Motor neuron (in vitro differentiated cells): ENCODE results near the gene IFNW1. TPM values are rescaled to one million over a fixed set of nuclear protein-coding genes. Genes with fewer than 3 reads are reported as not detected.
"Not testable (repeated sequence)": the region's sequence is repeated elsewhere in the genome, so short reads cannot be mapped to it uniquely, and the experiment has no call there.

ENCODE experiments used
- ATAC-seq, 8 experiments: fragments of 200-7000 bp; cut with Tn5 transposase; replicated peaks in 6 of 8; 2 replicates each; pipeline ENCODE4 v1.8.0; 2021; ENCODE audit warnings: mild to moderate bottlenecking in 8 of 8, moderate library complexity in 8 of 8
- H3K27ac ChIP-seq, 2 donors: fragments of 250-450 bp; sonication (Bioruptor Pico); 2 replicates each; pipeline ENCODE4 v1.9.0; 2021; ENCODE audit warnings: antibody characterized with exemption in 2 of 2, mild to moderate bottlenecking in 2 of 2, moderate library complexity in 1 of 2
- H3K4me1 ChIP-seq, 2 donors: fragments of 250-450 bp; sonication (Bioruptor Pico); replicated peaks in 1 of 2; 2 replicates each; pipeline ENCODE4 v1.6.1; 2021; ENCODE audit warnings: antibody characterized with exemption in 2 of 2, mild to moderate bottlenecking in 2 of 2, moderate library complexity in 1 of 2
- H3K4me3 ChIP-seq, 5 donors: fragments of 250-450 bp; sonication (Bioruptor Pico); 2 replicates each; pipeline ENCODE4 v1.9.0; 2021; ENCODE audit warnings: antibody characterized with exemption in 5 of 5, mild to moderate bottlenecking in 5 of 5, moderate library complexity in 4 of 5
- WGBS, 10 experiments: fragments of 450-650 bp; shearing (Covaris generic); methylation state at CpG; one replicate each; pipeline ENCODE4 v1.0.0; 2022; 5-methylcytosine and 5-hydroxymethylcytosine counted together
- in situ Hi-C, 9 experiments: fragments of 400-800 bp; cut with MboI; loops; one replicate each; pipeline ENCODE4 v1.15.0; 2021; ENCODE audit warnings: low sequenced_read_pairs in 9 of 9, low pct_unique_long_range_greater_than_20kb in 2 of 9; ENCODE audit not compliant: unreplicated experiment in 9 of 9
- total RNA-seq, 8 experiments: library from RNA; unstranded; fragments of 300-600 nt; gene quantifications; 2 replicates each; pipeline versions ENCODE4 v1.2.3 to v1.2.4, GENCODE V29; 2022

The IFNW1 gene
- total RNA-seq, 8 experiments from 2014 or later, result 0.05 to 0.29 (median 0.13) TPM; not detected in 5

DNA sequence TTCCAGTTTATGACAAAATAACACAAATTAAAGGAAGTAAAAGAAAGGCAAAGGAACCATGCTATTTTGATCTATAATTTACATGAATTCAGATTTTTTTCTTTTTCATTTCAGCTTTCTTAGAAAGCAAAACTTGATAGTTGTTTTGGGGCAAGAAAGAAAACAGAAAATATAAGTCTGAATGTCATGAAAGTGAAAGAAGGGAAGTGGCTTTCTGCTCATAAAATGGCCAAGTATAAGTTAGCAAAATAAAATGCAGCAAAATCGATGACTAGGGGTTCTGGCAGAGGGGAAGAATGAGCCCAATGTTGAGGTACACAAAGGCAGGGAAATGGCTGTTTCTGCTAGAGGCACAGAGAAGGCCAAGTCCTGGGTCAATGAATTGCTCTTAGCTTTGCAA is 3.0 kb upstream of the IFNW1 start:
- WGBS, 10 experiments, result 0 to 83% (median 63%) methylated on average over 1 of the region's 1 CpG; no CpG with 5 or more reads in 1 of the 10 experiments
- H3K4me3 ChIP-seq, result no peak overlapping the region
- in situ Hi-C loops, result no loop called here

DNA sequence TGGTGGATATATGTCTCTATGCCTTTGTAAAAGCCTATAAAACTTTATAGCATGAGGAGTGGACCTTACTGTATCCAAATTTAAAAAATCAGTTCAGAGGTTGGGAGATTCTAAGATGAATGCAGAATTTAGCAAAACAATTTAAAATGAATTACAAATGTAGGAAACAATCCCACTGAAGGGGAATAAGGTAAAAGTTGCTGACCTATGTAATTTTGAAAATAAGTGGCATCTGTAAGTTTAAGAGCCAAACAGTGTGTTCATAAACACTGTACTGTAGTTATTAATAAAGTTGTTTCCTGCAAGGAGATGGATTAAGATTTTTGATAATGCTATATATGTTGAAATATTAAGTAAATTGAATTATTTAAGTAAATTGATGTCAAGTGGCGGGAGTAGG is 4.6 kb downstream of the IFNW1 start:
- WGBS, 10 experiments, result 0 to 92% (median 50%) methylated on average over 1 of the region's 1 CpG; no CpG with 5 or more reads in 1 of the 10 experiments
- Histone ChIP-seq H3K4me3 (no peak overlapping the region), H3K4me1 (no peaks in the 10 kb centered on the region), H3K27ac (no peak overlapping the region)
- in situ Hi-C loops, result no loop called here
- no peak for ATAC-seq

More for the DNA sequence above, 3.0 kb upstream of the IFNW1 start:
- no peak overlapping the region for H3K27ac ChIP-seq
- ATAC-seq, result no peak
- H3K4me1 ChIP-seq, result no peaks in the 10 kb centered on the region

DNA sequence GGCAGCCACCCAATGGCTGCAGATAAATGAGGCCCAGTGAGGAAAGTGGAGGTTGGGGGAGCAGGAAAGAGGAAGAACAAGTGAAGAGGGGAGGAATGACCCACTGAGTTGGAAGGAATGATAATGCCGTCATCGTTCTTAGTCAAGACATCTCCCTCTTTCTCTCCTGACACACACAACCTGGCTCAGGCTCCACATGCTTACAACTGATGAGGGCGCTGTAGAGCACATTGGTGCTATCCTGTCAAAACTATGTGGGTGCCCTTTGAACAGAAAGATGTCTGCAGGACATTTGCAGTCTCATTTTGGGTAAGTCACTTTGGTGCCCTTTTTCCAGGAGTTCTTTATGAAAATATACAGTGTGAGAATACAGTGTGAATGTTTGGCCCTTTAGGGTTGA is 5.9 kb downstream of the IFNW1 start:
- Histone ChIP-seq H3K4me1 (no peaks in the 10 kb centered on the region), H3K4me3 (no peak overlapping the region), H3K27ac (no peak overlapping the region)
- in situ Hi-C loops, result no loop called here
- WGBS, 10 experiments, result 0 to 100% (median 71%) methylated on average over 1 to 3 of the region's 3 CpGs; no CpG with 5 or more reads in 4 of the 10 experiments
- no peak for ATAC-seq

DNA sequence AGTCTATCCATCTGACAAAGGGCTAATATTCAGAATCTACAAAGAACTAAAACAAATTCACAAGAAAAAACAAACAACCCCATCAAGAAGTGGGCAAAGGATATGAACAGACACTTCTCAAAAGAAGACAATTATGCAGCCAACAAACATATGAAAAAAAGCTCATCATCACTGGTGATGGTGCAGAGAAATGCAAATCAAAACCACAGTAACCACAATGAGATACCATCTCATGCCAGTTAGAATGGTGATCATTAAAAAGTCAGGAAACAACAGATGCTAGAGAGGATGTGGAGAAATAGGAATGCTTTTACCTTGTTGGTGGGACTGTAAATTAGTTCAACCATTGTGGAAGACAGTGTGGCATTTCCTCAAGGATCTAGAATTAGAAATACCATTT is 13.4 kb downstream of the IFNW1 start:
- H3K27ac ChIP-seq, in situ Hi-C loops: not testable (repeated sequence)

DNA sequence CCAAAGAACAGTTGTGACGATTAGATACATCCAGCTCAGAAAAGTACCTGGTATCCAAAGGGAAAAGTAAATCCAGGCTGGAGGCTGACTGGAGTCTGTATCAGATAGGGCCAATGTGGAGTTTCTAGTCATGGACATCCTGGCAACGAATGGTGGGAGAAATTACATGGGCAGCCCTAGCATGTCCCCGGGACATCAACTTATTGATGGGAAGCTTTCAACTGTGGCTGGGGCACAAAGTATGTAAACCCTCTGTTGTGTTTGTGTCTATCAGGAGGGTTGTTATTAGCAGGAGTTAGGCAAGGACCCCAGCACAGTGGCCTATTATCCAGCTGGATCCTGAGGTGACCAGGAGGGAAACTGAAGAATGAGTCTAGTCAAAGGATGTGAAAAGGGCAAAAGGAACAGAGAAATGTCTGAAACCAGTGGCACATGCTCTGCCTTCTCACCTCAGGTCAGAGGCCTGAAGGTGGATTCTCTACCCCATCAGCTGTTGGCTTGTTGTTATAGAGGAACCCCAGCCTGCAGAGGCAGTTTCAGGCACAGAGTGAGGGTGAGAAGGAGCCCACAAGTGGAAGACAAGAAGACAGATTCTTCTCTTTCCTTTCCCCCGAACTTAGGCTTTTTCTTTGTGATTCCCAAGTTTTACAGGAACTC is 19.9 kb downstream of the IFNW1 start:
- Histone ChIP-seq H3K4me1 (no peaks in the 10 kb centered on the region), H3K4me3 (no peak overlapping the region), H3K27ac (no peak overlapping the region)
- in situ Hi-C loops, result loop anchor here in 4 of 9 experiments (25.0 kb wide), 3 partner anchors 234 to 1184 kb away; no protein-coding TSS in a partner anchor
- 30 to 100% (median 62%) methylated on average over 1 to 4 of the region's 4 CpGs; no CpG with 5 or more reads in 1 of the 10 experiments for WGBS, 10 experiments
- no peak for ATAC-seq

More for the DNA sequence above, 13.4 kb downstream of the IFNW1 start:
- H3K4me3 ChIP-seq, H3K4me1 ChIP-seq, ATAC-seq: not testable (repeated sequence)

DNA sequence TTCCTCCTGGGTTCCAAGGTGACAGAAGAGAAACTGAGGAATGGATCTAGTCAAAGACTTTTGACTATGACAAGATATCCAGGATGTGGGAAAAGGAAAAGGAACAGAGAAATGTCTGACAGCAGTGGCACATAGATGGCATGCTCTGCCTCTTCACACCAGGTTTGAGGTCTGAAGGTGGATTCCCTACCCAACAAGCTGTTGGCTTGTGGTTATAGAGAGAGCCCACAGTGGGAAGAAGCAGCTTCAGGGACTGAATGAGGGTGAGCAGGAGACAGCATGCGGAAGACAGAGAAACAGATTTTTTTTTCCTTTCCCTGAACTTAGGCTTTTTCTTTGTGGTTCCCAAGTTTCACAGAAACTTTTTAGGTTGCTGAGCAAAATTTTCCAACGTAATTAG is 20.6 kb downstream of the IFNW1 start:
- in situ Hi-C loops, result loop anchor here in 4 of 9 experiments (25.0 kb wide), 3 partner anchors 234 to 1184 kb away; no protein-coding TSS in a partner anchor

DNA sequence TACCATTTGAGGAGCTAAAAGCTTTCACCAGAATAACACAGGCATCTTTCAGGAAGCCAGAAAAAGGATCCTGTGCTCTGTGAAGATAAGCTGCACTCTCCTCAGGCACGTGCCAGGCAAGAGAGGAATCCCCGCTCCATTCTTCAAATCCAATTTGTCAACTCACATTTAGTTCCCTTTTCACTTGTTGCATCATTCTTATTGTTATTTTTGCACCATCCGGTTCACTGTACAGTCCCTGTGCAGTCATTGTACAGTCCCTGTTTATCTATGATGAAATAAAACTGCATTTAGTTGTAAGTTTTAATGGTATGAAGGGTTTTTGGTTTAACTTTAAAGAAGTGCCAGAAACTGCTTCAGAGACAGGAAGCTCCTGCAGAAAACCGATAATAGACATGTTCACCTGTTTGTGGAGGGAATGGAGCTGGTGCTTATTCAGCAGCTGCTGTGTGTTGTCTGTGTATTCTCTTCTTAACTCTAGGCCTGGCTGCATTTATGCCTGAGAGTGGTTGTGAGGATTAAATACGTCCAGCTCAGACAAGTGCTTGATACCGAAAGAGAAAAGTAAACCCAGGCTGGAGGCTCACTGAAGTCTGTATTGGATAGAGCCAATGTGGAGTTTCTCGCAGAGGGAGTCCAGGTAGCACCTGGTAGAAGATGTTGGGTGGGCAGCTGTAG is 22.4 kb downstream of the IFNW1 start:
- Histone ChIP-seq H3K4me3 (no peak overlapping the region), H3K27ac (no peak overlapping the region), H3K4me1 (no peaks in the 10 kb centered on the region)
- WGBS, 10 experiments, result 14 to 100% (median 87%) methylated on average over 1 to 5 of the region's 7 CpGs; no CpG with 5 or more reads in 1 of the 10 experiments
- peak in 2 of 8 experiments; percentile 32 to 60 for ATAC-seq
- in situ Hi-C loops, result loop anchor here in 4 of 9 experiments (10.0 to 25.0 kb wide), 4 partner anchors 232 to 1194 kb away; no protein-coding TSS in a partner anchor

More for the DNA sequence above, 20.6 kb downstream of the IFNW1 start:
- no peak for ATAC-seq
- 0 to 100% (median 75%) methylated on average over 1 to 2 of the region's 2 CpGs; no CpG with 5 or more reads in 1 of the 10 experiments for WGBS, 10 experiments
- Histone ChIP-seq H3K4me1 (no peaks in the 10 kb centered on the region), H3K27ac (no peak overlapping the region), H3K4me3 (no peak overlapping the region)

DNA sequence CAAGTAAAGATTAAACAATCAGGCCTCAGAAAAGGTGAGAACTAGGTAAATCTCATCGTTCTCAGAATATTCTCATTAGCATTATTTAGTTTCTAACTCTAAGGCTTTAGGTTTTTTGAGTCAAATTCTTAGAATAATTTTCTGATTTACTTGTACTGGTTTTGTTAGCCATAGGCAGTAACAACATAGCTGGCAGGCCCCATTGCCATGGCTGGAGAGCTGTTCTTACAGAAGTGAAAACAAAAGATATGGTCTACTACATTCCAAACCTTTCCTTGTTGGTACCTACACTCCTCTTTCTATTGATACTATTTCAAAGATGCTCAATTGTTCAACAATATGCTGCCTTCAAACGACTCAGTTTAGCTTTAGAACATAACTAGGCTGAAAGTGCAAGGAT is 27.3 kb downstream of the IFNW1 start:
- Histone ChIP-seq H3K27ac (no peak overlapping the region), H3K4me3 (no peak overlapping the region), H3K4me1 (no peaks in the 10 kb centered on the region)
- ATAC-seq, result no peak
- in situ Hi-C loops, result loop anchor here in 4 of 9 experiments (10.0 to 25.0 kb wide), 4 partner anchors 227 to 1190 kb away; no protein-coding TSS in a partner anchor
- WGBS, 10 experiments, result 0 to 100% (median 71%) methylated on average over 1 to 2 of the region's 2 CpGs; no CpG with 5 or more reads in 1 of the 10 experiments

DNA sequence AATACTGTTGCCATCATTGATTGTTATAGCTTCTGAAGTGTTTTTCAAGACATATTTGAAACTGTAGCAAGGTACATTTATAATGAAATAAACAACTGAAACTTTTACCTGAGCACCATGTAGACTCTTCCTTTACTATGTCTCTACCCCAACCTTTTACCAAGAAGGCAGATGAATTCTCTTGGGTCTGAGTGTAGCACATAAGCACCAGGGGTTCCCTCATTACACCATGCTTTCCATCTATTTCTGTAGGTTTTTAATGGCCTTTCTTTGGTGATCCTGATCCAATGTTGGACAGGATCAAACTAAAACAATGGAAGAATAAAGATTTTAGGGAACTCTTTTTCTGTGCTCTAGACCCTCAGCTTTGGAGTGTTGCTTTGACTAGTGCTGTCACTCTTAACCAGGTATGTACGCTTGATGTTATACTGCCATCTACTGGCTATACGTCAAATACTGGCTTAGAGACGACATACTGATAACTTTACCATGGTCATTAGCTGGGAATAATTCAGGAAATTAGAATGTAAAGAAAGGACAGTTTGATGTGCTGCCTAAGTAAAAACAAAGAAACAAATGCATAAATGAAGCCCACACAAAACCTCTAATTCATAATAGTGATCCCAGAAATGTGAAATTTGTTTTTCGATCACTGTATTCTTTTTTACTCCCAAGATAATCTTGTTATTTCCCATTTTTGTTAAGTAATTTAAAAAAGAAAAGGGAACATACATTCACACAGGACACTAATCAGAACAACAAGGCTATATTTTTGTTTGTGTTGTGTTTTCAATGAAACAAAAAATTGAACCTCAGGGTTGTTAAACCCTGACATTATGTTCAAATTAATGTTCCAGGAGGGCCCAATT is 30.7 kb downstream of the IFNW1 start:
- in situ Hi-C loops, result loop anchor here in 4 of 9 experiments (10.0 to 25.0 kb wide), 4 partner anchors 224 to 1186 kb away; no protein-coding TSS in a partner anchor
- Histone ChIP-seq H3K4me1 (no peaks in the 10 kb centered on the region), H3K27ac (no peak overlapping the region), H3K4me3 (no peak overlapping the region)
- ATAC-seq, result peak; percentile 75 to 99 (median 90)
- WGBS, 10 experiments, result 20 to 100% (median 25%) methylated on average over 1 to 4 of the region's 4 CpGs

DNA sequence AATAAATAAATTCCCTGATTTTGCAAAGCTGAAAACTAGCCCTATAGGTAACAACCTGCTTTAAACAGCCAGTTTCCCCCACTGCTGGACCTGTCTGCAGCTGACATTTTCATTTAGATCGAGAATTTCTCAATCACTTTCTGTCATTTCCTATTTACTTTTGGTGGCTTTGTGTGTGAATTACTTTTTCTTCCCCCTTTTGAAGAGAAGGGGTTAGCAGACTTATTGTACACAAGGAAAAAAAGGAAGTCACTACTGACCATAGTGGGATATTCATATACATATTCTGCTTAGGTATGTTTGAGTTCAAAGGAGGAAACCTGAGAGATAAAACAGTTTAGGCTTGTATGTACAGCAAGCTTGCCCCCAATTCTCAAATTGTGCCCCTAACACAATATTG is 36.8 kb downstream of the IFNW1 start:
- 14 to 100% (median 62%) methylated on average over 1 of the region's 1 CpG; no CpG with 5 or more reads in 4 of the 10 experiments for WGBS, 10 experiments
- Histone ChIP-seq H3K4me3 (no peak overlapping the region), H3K4me1 (no peaks in the 10 kb centered on the region), H3K27ac (no peak overlapping the region)
- in situ Hi-C loops, result loop anchor here in 4 of 9 experiments (25.0 kb wide), 3 partner anchors 217 to 1167 kb away; no protein-coding TSS in a partner anchor
- no peak for ATAC-seq

DNA sequence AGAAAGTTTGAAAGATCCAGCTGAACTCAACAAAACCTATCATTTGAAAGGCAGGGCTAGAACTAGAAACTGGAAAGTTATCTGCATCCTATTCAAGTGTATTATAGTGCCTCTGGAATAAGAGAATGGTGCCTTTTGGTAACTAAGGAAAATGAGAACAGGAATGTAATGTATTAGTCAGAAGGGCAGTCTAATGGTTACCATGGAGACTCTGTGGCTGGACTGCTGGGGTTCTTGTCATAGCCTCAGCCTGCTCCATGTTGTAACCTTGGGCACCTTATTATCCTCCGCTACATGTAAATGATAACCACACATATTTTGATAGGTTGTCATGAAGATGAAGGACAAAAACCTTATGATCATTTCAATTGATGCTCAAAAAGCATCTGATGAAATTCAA is 39.3 kb downstream of the IFNW1 start:
- in situ Hi-C loops, result loop anchor here in 4 of 9 experiments (25.0 kb wide), 3 partner anchors 215 to 1165 kb away; no protein-coding TSS in a partner anchor
- ATAC-seq, result peak in 3 of 8 experiments; percentile 42 to 91 (median 77)
- 83 to 100% (median 100%) methylated on average over 1 of the region's 1 CpG; no CpG with 5 or more reads in 2 of the 10 experiments for WGBS, 10 experiments

DNA sequence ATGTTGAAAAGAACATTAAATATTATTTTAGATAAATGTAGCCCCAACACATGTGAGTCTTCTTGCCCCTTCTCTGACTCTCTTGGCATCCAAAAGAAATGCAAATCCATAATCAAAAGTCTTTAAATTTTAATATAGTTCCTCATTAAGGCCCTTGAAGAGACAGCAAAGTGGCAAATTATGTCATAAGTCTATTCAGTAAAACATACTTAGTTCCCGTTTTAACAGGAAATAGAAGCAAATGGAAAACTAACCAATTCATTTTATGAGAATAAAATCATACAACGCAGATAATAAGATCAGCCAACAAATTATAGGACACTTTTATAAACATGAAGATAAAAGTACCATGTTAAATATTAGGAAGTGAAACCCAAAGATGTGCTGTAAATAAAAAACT is 43.8 kb downstream of the IFNW1 start:
- H3K4me3 ChIP-seq, result no peak overlapping the region
- ATAC-seq, result no peak
- peaks cover 0 to 6% of the 10 kb centered on the region in 2 donors for H3K4me1 ChIP-seq
- 77 to 100% (median 91%) methylated on average over 2 of the region's 2 CpGs for WGBS, 10 experiments
- in situ Hi-C loops, result no loop called here
- H3K27ac ChIP-seq, result no peak overlapping the region

More for the DNA sequence above, 39.3 kb downstream of the IFNW1 start:
- Histone ChIP-seq H3K27ac (no peak overlapping the region), H3K4me3 (no peak overlapping the region), H3K4me1 (no peaks in the 10 kb centered on the region)
